K562 (cell line): ENCODE measurements around the gene EXOC5. TPM values are rescaled to one million over a fixed set of nuclear protein-coding genes. Genes with fewer than 3 reads are reported as not detected.

Experiments used
- SMAD4 ChIP-seq: fragments of 250-450 bp; sonication (Bioruptor Pico); conservative IDR thresholded peaks from 2 replicates; pipeline ENCODE4 v1.8.0; 2021; ENCODE audit warnings: inconsistent platforms, mild to moderate bottlenecking, moderate library complexity
- TCF7L2 ChIP-seq: fragments of 150-350 bp; IDR thresholded peaks from 2 replicates; pipeline ENCODE4 v1.6.1; 2016; ENCODE audit warnings: low read depth, mild to moderate bottlenecking, low read length, moderate library complexity
- ZKSCAN1 ChIP-seq: fragments of 150-350 bp; IDR thresholded peaks from 2 replicates; pipeline ENCODE4 v1.6.1; 2016; ENCODE audit warnings: low read depth, low read length
- polyA plus RNA-seq, 8 experiments: library from polyadenylated mRNA; depleted of rRNA in 4 of 8; stranded (reverse) in 5 of 8; unstranded in 3 of 8; fragments of >200 nt; fragmentation: Nextera tagmentation in 2 of 8; fragmentation: Illumina TruSeq in 1 of 8; extraction: Ambion mirVana in 2 of 8; extraction: Trizol in 1 of 8; gene quantifications; 2 replicates each; pipeline versions ENCODE4 v1.2.1 to v1.2.3, GENCODE V29; 2011 to 2014; ENCODE audit warnings: inconsistent platforms in 1 of 8, missing spikeins in 1 of 8
- total RNA-seq, 7 experiments: library from RNA; depleted of rRNA in 6 of 7; stranded (reverse); fragments of >200 nt in 6 of 7; fragmentation: Illumina TruSeq in 2 of 7; extraction: Trizol in 2 of 7; gene quantifications; 2 replicates each; pipeline versions ENCODE4 v1.2.1 to v1.2.3, GENCODE V29; 2011 to 2021; ENCODE audit warnings: low replicate concordance in 1 of 7
- TF ChIP-seq, protein P1 (sequence below): fragments of 250-450 bp; sonication (Bioruptor Pico); IDR thresholded peaks from 2 replicates; pipeline ENCODE4 v1.5.0; 2021
- TF ChIP-seq, protein P2 (sequence below): fragments of 250-450 bp; sonication (Bioruptor Pico); IDR thresholded peaks from 2 replicates; pipeline ENCODE4 v1.4.0; 2020
- TF ChIP-seq, protein P3 (sequence below): sonication (generic); formaldehyde crosslinking; IDR thresholded peaks from 2 replicates; pipeline ENCODE4 v1.8.0; 2022; ENCODE audit warnings: mild to moderate bottlenecking, missing genetic modification reagents
- TF ChIP-seq, protein P4 (sequence below), 2 experiments: fragments of 450-650 bp in 1 of 2; sonication (generic) in 1 of 2; formaldehyde crosslinking in 1 of 2; IDR thresholded peaks; 2 replicates each; pipeline versions ENCODE4 v1.7.1 to v1.9.0; 2016 to 2022; ENCODE audit warnings: inconsistent platforms in 1 of 2, mild to moderate bottlenecking in 1 of 2, missing genetic modification reagents in 1 of 2

The EXOC5 gene
- total and polyA plus RNA-seq, 9 of the 15 experiments (the other 6 are each of a cell fraction or from before 2014, with no cell fraction given), result 5.7 to 50.3 (median 32.0) TPM

DNA sequence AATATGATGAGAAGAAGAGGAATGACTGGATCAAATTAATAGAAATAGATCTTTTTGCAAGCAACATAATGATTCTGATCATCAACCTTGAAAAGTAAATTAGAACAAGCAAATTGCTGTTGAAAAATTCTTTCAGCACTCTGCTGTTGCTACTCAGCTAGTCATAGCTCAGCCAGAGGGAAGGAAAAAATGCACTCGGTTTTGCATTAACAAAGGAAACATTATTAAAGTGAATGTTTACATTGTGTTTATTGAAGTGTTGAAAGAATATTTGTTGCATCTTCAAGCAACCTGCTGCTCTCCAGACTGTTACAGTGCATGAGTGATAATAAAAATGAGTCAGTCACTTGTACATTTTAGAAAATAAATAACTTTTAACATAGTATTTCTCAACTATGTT lies 26.5 kb upstream of the EXOC5 start (continued):
- TF ChIP-seq, protein P1, sequence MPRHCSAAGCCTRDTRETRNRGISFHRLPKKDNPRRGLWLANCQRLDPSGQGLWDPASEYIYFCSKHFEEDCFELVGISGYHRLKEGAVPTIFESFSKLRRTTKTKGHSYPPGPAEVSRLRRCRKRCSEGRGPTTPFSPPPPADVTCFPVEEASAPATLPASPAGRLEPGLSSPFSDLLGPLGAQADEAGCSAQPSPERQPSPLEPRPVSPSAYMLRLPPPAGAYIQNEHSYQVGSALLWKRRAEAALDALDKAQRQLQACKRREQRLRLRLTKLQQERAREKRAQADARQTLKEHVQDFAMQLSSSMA, result no peak
- TF ChIP-seq SMAD4 (CRISPR knock-in tag) (no peak), TCF7L2 (no peak), ZKSCAN1 (no peak)
- TF ChIP-seq, protein P2, sequence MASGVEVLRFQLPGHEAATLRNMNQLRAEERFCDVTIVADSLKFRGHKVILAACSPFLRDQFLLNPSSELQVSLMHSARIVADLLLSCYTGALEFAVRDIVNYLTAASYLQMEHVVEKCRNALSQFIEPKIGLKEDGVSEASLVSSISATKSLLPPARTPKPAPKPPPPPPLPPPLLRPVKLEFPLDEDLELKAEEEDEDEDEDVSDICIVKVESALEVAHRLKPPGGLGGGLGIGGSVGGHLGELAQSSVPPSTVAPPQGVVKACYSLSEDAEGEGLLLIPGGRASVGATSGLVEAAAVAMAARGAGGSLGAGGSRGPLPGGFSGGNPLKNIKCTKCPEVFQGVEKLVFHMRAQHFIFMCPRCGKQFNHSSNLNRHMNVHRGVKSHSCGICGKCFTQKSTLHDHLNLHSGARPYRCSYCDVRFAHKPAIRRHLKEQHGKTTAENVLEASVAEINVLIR (CRISPR knock-in tag), result no peak
- TF ChIP-seq, protein P3, sequence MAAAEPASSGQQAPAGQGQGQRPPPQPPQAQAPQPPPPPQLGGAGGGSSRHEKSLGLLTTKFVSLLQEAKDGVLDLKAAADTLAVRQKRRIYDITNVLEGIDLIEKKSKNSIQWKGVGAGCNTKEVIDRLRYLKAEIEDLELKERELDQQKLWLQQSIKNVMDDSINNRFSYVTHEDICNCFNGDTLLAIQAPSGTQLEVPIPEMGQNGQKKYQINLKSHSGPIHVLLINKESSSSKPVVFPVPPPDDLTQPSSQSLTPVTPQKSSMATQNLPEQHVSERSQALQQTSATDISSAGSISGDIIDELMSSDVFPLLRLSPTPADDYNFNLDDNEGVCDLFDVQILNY, result no peak
- TF ChIP-seq, protein P4, sequence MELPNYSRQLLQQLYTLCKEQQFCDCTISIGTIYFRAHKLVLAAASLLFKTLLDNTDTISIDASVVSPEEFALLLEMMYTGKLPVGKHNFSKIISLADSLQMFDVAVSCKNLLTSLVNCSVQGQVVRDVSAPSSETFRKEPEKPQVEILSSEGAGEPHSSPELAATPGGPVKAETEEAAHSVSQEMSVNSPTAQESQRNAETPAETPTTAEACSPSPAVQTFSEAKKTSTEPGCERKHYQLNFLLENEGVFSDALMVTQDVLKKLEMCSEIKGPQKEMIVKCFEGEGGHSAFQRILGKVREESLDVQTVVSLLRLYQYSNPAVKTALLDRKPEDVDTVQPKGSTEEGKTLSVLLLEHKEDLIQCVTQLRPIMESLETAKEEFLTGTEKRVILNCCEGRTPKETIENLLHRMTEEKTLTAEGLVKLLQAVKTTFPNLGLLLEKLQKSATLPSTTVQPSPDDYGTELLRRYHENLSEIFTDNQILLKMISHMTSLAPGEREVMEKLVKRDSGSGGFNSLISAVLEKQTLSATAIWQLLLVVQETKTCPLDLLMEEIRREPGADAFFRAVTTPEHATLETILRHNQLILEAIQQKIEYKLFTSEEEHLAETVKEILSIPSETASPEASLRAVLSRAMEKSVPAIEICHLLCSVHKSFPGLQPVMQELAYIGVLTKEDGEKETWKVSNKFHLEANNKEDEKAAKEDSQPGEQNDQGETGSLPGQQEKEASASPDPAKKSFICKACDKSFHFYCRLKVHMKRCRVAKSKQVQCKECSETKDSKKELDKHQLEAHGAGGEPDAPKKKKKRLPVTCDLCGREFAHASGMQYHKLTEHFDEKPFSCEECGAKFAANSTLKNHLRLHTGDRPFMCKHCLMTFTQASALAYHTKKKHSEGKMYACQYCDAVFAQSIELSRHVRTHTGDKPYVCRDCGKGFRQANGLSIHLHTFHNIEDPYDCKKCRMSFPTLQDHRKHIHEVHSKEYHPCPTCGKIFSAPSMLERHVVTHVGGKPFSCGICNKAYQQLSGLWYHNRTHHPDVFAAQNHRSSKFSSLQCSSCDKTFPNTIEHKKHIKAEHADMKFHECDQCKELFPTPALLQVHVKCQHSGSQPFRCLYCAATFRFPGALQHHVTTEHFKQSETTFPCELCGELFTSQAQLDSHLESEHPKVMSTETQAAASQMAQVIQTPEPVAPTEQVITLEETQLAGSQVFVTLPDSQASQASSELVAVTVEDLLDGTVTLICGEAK (IDR thresholded peaks at IDR 0.05), result no peak
- TF ChIP-seq, protein P4 (CRISPR knock-in tag; IDR thresholded peaks at IDR 0.05), result no peak
